Measurements from ENCODE around the gene NDUFA3.
A peak's percentile ranks its signal among the peaks of the same experiment; 100 is the strongest.
"Not testable (repeated sequence)": the region's sequence is repeated elsewhere in the genome, so short reads cannot be mapped to it uniquely, and the experiment has no call there.

Gene NDUFA3

GRCh38 chr19:54102421-54103169 is at the start of gene NDUFA3:
Gene NDUFA3 (plus strand): TSS chr19:54102855. CDS start chr19:54102879, 24 bp downstream.
- peak; percentile 98 for DNase-seq

- no peak for DNase-seq
These were observed 40.0 kb upstream of the NDUFA3 start for GRCh38 chr19:54062643-54063042.

GRCh38 chr19:54063350-54064116 is 39.1 kb upstream of the NDUFA3 start, which contains the start of gene VSTM1:
Gene VSTM1 (minus strand): TSS chr19:54063897. CDS start chr19:54063777, 120 bp downstream.
- DNase-seq, result no peak

- no peak for DNase-seq
These were observed 33.2 kb upstream of the NDUFA3 start for GRCh38 chr19:54069470-54069869.

- DNase-seq, result no peak
These were observed 28.8 kb upstream of the NDUFA3 start for GRCh38 chr19:54073829-54074228.

- DNase-seq, result no peak
These were observed 27.8 kb upstream of the NDUFA3 start for GRCh38 chr19:54074851-54075250.

- no peak for DNase-seq
These were observed 25.3 kb upstream of the NDUFA3 start for GRCh38 chr19:54077334-54077733.

- DNase-seq, result no peak
These were observed 21.6 kb upstream of the NDUFA3 start, which contains the start of gene TARM1 for GRCh38 chr19:54081032-54081431. Gene TARM1 (minus strand): TSS chr19:54081365. CDS start chr19:54081340, 25 bp downstream.

GRCh38 chr19:54084410-54084809 is 18.2 kb upstream of the NDUFA3 start:
- no peak for DNase-seq

GRCh38 chr19:54094426-54095000 is 8.1 kb upstream of the NDUFA3 start:
- DNase-seq, result no peak

- DNase-seq, result no peak
These were observed 7.4 kb upstream of the NDUFA3 start for GRCh38 chr19:54095136-54095858.

- not testable (repeated sequence) for DNase-seq
These were observed 6.6 kb upstream of the NDUFA3 start for GRCh38 chr19:54095859-54096616.

- no peak for DNase-seq
These were observed 6.0 kb upstream of the NDUFA3 start for GRCh38 chr19:54096617-54097106.

GRCh38 chr19:54099190-54099902 is 3.3 kb upstream of the NDUFA3 start:
- DNase-seq, result no peak

- not testable (repeated sequence) for DNase-seq
These were observed 2.8 kb upstream of the NDUFA3 start for GRCh38 chr19:54099903-54100255.

GRCh38 chr19:54100561-54100960 is 2.1 kb upstream of the NDUFA3 start, which contains the start of gene OSCAR:
Gene OSCAR (minus strand): TSS chr19:54100803. CDS start chr19:54100792, 11 bp downstream.
- no peak for DNase-seq

GRCh38 chr19:54104998-54105715 is 2.5 kb downstream of the NDUFA3 start:
- DNase-seq, result no peak

GRCh38 chr19:54105796-54106195 is 3.1 kb downstream of the NDUFA3 start:
- no peak for DNase-seq

- DNase-seq, result no peak
These were observed 4.1 kb downstream of the NDUFA3 start for GRCh38 chr19:54106716-54107115.

- no peak for DNase-seq
These were observed 5.3 kb downstream of the NDUFA3 start for GRCh38 chr19:54107876-54108490.

Measured in NCI-H2029 (cell line).